ENCODE measurements around the gene INPP5E. TPM values are rescaled to one million over a fixed set of nuclear protein-coding genes. Genes with fewer than 3 reads are reported as not detected.

Gene INPP5E
- total and polyA plus RNA-seq, 10 of the 15 experiments (the other 5 are each of a cell fraction or from before 2014, with no cell fraction given), result 0.24 to 16.0 (median 5.3) TPM

DNA sequence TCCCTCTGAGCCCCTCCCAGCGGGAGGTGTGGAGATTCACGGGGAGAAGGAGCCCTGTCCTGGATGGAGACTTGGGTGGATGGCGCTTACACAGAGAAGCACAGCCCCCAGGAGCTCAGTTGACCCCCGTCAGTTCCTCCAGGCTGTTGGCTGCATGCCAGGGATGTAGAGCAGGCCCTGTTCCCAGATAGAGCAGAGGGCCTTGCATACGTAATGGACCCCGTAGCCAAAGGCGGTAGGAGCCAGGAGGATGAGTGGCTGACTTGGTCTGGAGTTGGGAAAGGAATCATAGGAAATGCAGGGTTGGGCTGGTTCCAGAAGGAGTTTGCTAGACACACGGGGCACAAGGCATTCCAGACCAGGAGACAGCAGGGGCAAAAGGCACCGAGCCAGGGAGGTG, 26.7 kb downstream of the INPP5E start:
- Histone ChIP-seq H3K27me3 (replicated peaks in 1 of 2; ENCODE audit: control insufficient read depth in 2 of 2, insufficient read depth in 2 of 2, low read length in 1 of 2) (no peaks in the 10 kb centered on the region), H3K79me2 (ENCODE audit: control insufficient read depth, insufficient read depth, low read length) (peaks cover 46% of the 10 kb centered on the region), H4K20me1 (ENCODE audit: control insufficient read depth, insufficient read depth) (no peaks in the 10 kb centered on the region), H2AFZ (ENCODE audit: control insufficient read depth, low read depth, low read length) (no peak overlapping the region), H3K4me3 (no peak overlapping the region), H3K9ac (ENCODE audit: control insufficient read depth, insufficient read depth, low read length) (no peak overlapping the region), H3K4me1 (ENCODE audit: control insufficient read depth, insufficient read depth, low read length) (peaks cover 13% of the 10 kb centered on the region), H3K9me3 (replicated peaks; ENCODE audit: control insufficient read depth, insufficient read depth, low read length) (no peaks in the 10 kb centered on the region), H3K36me3 (ENCODE audit: control insufficient read depth in 2 of 2, insufficient read depth in 2 of 2, low read length in 1 of 2) (peaks cover 19 to 23% of the 10 kb centered on the region in 2 experiments; a peak in 3 of 4 replicates), H3K4me2 (ENCODE audit: control insufficient read depth, insufficient read depth) (no peak overlapping the region), H3K27ac (ENCODE audit: control insufficient read depth, insufficient read depth) (no peak overlapping the region; the same call in 1 of the 2 replicates)
- ATAC-seq (no peak), DNase-seq (ENCODE audit: low read depth, low spot score) (no peak), FAIRE-seq (no peak)
- ChIA-PET CTCF (no interaction called here), SMC1A (ENCODE audit: uncharacterized antibody, unreplicated experiment) (no interaction called here), POLR2A (interaction anchor here (1.4 kb wide), 1 partner anchor 50 kb away, joined by 4 read pairs; the partner anchor contains the start of gene DNLZ), RAD21 (ENCODE audit: unreplicated experiment) (interaction anchor here (0.6 kb wide), 1 partner anchor 23 kb away, joined by 3 read pairs; no protein-coding TSS in a partner anchor)
- TF ChIP-seq TAF1 (IDR thresholded peaks at IDR 0.05; ENCODE audit: borderline replicate concordance, low read depth, low read length) (no peak), GABPA (IDR thresholded peaks at IDR 0.05; ENCODE audit: low read depth) (no peak), TCF12 (IDR thresholded peaks at IDR 0.05; ENCODE audit: low read depth, low read length) (no peak), SREBF2 (IDR thresholded peaks at IDR 0.05; ENCODE audit: low read length) (no peak), CREM (IDR thresholded peaks at IDR 0.05; ENCODE audit: low read depth) (no peak), RAD21 (IDR thresholded peaks at IDR 0.05; ENCODE audit: insufficient read depth, low read depth, low read length) (no peak), SMAD1 (IDR thresholded peaks at IDR 0.05; ENCODE audit: low read depth, partially characterized antibody) (no peak), SREBF1 (IDR thresholded peaks at IDR 0.05; ENCODE audit: low read length) (no peak), FOXK2 (IDR thresholded peaks at IDR 0.05) (no peak), IRF4 (IDR thresholded peaks at IDR 0.05; ENCODE audit: low read depth, low read length) (no peak), RCOR1 (conservative IDR thresholded peaks at IDR 0.05; ENCODE audit: low read depth, low read length) (no peak)
- TF ChIP-seq, protein P1, sequence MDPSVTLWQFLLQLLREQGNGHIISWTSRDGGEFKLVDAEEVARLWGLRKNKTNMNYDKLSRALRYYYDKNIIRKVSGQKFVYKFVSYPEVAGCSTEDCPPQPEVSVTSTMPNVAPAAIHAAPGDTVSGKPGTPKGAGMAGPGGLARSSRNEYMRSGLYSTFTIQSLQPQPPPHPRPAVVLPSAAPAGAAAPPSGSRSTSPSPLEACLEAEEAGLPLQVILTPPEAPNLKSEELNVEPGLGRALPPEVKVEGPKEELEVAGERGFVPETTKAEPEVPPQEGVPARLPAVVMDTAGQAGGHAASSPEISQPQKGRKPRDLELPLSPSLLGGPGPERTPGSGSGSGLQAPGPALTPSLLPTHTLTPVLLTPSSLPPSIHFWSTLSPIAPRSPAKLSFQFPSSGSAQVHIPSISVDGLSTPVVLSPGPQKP (IDR thresholded peaks at IDR 0.05; ENCODE audit: low read depth, low read length), result no peak
- TF ChIP-seq, protein P2, sequence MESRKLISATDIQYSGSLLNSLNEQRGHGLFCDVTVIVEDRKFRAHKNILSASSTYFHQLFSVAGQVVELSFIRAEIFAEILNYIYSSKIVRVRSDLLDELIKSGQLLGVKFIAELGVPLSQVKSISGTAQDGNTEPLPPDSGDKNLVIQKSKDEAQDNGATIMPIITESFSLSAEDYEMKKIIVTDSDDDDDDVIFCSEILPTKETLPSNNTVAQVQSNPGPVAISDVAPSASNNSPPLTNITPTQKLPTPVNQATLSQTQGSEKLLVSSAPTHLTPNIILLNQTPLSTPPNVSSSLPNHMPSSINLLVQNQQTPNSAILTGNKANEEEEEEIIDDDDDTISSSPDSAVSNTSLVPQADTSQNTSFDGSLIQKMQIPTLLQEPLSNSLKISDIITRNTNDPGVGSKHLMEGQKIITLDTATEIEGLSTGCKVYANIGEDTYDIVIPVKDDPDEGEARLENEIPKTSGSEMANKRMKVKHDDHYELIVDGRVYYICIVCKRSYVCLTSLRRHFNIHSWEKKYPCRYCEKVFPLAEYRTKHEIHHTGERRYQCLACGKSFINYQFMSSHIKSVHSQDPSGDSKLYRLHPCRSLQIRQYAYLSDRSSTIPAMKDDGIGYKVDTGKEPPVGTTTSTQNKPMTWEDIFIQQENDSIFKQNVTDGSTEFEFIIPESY (IDR thresholded peaks at IDR 0.05), result no peak
- TF ChIP-seq, protein P3, sequence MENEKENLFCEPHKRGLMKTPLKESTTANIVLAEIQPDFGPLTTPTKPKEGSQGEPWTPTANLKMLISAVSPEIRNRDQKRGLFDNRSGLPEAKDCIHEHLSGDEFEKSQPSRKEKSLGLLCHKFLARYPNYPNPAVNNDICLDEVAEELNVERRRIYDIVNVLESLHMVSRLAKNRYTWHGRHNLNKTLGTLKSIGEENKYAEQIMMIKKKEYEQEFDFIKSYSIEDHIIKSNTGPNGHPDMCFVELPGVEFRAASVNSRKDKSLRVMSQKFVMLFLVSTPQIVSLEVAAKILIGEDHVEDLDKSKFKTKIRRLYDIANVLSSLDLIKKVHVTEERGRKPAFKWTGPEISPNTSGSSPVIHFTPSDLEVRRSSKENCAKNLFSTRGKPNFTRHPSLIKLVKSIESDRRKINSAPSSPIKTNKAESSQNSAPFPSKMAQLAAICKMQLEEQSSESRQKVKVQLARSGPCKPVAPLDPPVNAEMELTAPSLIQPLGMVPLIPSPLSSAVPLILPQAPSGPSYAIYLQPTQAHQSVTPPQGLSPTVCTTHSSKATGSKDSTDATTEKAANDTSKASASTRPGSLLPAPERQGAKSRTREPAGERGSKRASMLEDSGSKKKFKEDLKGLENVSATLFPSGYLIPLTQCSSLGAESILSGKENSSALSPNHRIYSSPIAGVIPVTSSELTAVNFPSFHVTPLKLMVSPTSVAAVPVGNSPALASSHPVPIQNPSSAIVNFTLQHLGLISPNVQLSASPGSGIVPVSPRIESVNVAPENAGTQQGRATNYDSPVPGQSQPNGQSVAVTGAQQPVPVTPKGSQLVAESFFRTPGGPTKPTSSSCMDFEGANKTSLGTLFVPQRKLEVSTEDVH (IDR thresholded peaks at IDR 0.05; ENCODE audit: low read depth, partially characterized antibody), result no peak
- 97% methylated on average over 9 of the region's 9 CpGs for WGBS (ENCODE audit: insufficient coverage, insufficient replicate concordance, low lambda C conversion rate, missing lambda C conversion rate)
- in situ Hi-C loops (cut with MboI) (no loop called here), intact Hi-C loops (cut with micrococcal nuclease; ENCODE audit: unreplicated experiment) (no loop called here)
- no TSS peak for BruUV-seq (replicated peaks)

Measured in GM12878 (cell line).